Caco-2 (cell line): ENCODE results near the gene ALG14. TPM values are rescaled to one million over a fixed set of nuclear protein-coding genes. Genes with fewer than 3 reads are reported as not detected.

Experiments
- BruUV-seq: library from RNA; stranded (reverse); fragments of 400-500 nt; replicated peaks from 2 replicates; lab custom pipeline; 2021; lab: Mats Ljungman, UMichigan
- CTCF ChIA-PET: fragments of 300-600 bp; sonication (Branson Sonifier 250); formaldehyde crosslinking; loops from one replicate; lab custom pipeline; 2022; ENCODE audit warnings: antibody characterized with exemption; lab: Charles Lee
- POLR2A ChIA-PET: fragments of 300-600 bp; sonication (Branson Sonifier 250); formaldehyde crosslinking; loops from one replicate; lab custom pipeline; 2022; ENCODE audit warnings: antibody characterized with exemption; lab: Charles Lee
- DNase-seq, 2 experiments: peaks; one replicate each; pipeline versions ENCODE4 v3.0.0 to v3.0.0-alpha.2; 2020 to 2022
- H3K27me3 ChIP-seq: replicated peaks from 2 replicates; pipeline ENCODE4 v1.6.0; 2011; ENCODE audit warnings: low read length; ENCODE audit not compliant: control insufficient read depth, insufficient read depth
- H3K36me3 ChIP-seq: 2 replicates; pipeline ENCODE4 v1.5.1; 2011; ENCODE audit warnings: low read length; ENCODE audit not compliant: control insufficient read depth, insufficient read depth
- H3K4me1 ChIP-seq: fragments of 250-450 bp; sonication (Bioruptor Pico); 2 replicates; pipeline ENCODE4 v1.5.1; 2020; ENCODE audit warnings: mild to moderate bottlenecking
- H3K4me3 ChIP-seq: 2 replicates; pipeline ENCODE4 v1.5.1; 2011; ENCODE audit warnings: low read depth, mild to moderate bottlenecking, control low read depth, low read length
- H3K9me3 ChIP-seq: fragments of 250-450 bp; sonication (Bioruptor Pico); 2 replicates; pipeline ENCODE4 v1.5.1; 2020; ENCODE audit warnings: mild to moderate bottlenecking, moderate library complexity
- H3K27ac Mint-ChIP-seq: one replicate; pipeline ENCODE4 v1.8.0; 2022; ENCODE audit warnings: mixed read lengths; ENCODE audit not compliant: unreplicated experiment
- H3K27me3 Mint-ChIP-seq: one replicate; pipeline ENCODE4 v1.8.0; 2022; ENCODE audit warnings: mixed read lengths; ENCODE audit not compliant: insufficient read depth, unreplicated experiment
- H3K36me3 Mint-ChIP-seq: one replicate; pipeline ENCODE4 v1.8.0; 2022; ENCODE audit warnings: mild to moderate bottlenecking, mixed read lengths; ENCODE audit not compliant: insufficient read depth, unreplicated experiment
- H3K4me1 Mint-ChIP-seq: one replicate; pipeline ENCODE4 v1.8.0; 2022; ENCODE audit warnings: low read depth, mixed read lengths; ENCODE audit not compliant: unreplicated experiment
- H3K4me3 Mint-ChIP-seq: one replicate; pipeline ENCODE4 v1.8.0; 2022; ENCODE audit warnings: mild to moderate bottlenecking, moderate library complexity, mixed read lengths; ENCODE audit not compliant: unreplicated experiment
- H3K9me3 Mint-ChIP-seq: one replicate; pipeline ENCODE4 v1.8.0; 2022; ENCODE audit warnings: mixed read lengths; ENCODE audit not compliant: unreplicated experiment
- intact Hi-C: fragments of 100-400 bp; cut with micrococcal nuclease; formaldehyde crosslinking; loops from one replicate; pipeline ENCODE4 v1.10.0; 2022; ENCODE audit not compliant: unreplicated experiment
- total RNA-seq: library from RNA; stranded (reverse); gene quantifications from 2 replicates; pipeline ENCODE4 v1.2.3, GENCODE V29; 2022
- TF ChIP-seq, protein P1 (sequence below), 2 experiments: fragments of 200-600 bp in 1 of 2; IDR thresholded peaks; 1 replicate in 1 of 2; 2 replicates in 1 of 2; pipeline versions ENCODE4 v1.5.1 to v1.8.0; 2011 to 2022; ENCODE audit warnings: antibody characterized with exemption in 1 of 2, control low read depth in 1 of 2, inconsistent platforms in 1 of 2, low read depth in 1 of 2, low read length in 1 of 2, mild to moderate bottlenecking in 1 of 2, moderate library complexity in 1 of 2; ENCODE audit not compliant: insufficient read depth in 1 of 2, severe bottlenecking in 1 of 2, unreplicated experiment in 1 of 2

Gene ALG14
- total RNA-seq, 1 experiment from 2014 or later = 4.5 TPM

DNA sequence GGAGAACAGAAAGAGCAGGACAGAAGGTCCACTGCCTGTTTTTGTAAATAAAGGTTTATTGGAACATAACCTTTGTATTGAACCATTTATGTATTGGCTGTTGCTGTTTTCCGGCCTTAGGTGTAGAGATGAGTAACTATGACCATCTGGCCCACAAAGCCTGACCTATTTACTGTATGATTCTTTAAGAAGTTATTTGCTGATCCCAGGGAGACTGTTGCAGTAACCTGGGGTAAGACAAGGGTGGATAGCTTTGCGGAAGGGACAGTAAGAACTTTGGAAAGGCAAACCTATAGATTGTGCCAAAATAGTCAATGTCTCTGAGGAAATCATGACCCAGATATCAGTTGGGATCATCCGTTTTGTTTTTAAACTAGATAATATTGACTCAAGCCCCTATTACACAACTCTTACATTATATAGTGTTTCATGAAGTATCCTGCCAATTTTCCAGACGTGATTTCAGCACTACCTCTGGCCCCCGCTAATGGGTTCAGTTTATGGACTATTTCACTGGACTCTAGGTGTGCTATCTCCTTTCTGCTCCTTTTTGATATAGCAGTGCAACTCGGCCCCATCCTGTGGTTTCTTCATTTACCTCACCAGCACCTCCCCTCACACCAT is 23.6 kb upstream of the ALG14 start:
- Mint-ChIP-seq H3K36me3 (no peaks in the 10 kb centered on the region), H3K4me1 (peaks cover 13% of the 10 kb centered on the region), H3K9me3 (no peaks in the 10 kb centered on the region), H3K27ac (no peak overlapping the region), H3K27me3 (no peaks in the 10 kb centered on the region), H3K4me3 (no peak overlapping the region)
- no peak overlapping the region for H3K4me3 ChIP-seq
- H3K36me3 ChIP-seq = no peaks in the 10 kb centered on the region
- no peak for DNase-seq
- POLR2A ChIA-PET = interaction anchor here (0.7 kb wide), 1 partner anchor 113 kb away, joined by 3 read pairs; no protein-coding TSS in a partner anchor
- intact Hi-C loops = no loop called here
- BruUV-seq = no TSS peak
- TF ChIP-seq, protein P1, sequence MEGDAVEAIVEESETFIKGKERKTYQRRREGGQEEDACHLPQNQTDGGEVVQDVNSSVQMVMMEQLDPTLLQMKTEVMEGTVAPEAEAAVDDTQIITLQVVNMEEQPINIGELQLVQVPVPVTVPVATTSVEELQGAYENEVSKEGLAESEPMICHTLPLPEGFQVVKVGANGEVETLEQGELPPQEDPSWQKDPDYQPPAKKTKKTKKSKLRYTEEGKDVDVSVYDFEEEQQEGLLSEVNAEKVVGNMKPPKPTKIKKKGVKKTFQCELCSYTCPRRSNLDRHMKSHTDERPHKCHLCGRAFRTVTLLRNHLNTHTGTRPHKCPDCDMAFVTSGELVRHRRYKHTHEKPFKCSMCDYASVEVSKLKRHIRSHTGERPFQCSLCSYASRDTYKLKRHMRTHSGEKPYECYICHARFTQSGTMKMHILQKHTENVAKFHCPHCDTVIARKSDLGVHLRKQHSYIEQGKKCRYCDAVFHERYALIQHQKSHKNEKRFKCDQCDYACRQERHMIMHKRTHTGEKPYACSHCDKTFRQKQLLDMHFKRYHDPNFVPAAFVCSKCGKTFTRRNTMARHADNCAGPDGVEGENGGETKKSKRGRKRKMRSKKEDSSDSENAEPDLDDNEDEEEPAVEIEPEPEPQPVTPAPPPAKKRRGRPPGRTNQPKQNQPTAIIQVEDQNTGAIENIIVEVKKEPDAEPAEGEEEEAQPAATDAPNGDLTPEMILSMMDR (IDR thresholded peaks at IDR 0.05; ENCODE audit: insufficient read depth in 1 of 2, low read depth in 1 of 2, low read length in 1 of 2, severe bottlenecking in 1 of 2, unreplicated experiment in 1 of 2) = no peak
- CTCF ChIA-PET = no interaction called here
- no peaks in the 10 kb centered on the region for H3K4me1 ChIP-seq
- no peaks in the 10 kb centered on the region for H3K9me3 ChIP-seq
- H3K27me3 ChIP-seq = no peaks in the 10 kb centered on the region

DNA sequence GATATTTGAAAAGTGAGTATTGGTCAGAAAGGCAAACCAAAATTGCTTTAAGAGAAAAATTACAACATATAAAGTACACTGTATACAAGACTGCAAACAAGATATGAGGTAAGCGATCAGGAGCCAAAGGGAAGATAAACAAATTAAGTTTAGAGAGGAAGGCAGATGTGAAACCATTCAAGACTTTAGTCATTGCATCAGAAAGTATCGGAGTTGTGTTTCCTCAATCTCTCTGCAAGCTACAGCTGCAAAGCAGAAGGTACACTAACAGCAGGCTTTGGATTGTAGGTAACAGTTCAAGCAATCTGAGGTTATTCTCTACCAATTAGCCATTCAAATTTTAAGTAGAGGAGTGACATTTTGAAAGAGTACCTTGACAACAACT is 23.1 kb upstream of the ALG14 start:
- CTCF ChIA-PET = no interaction called here
- Mint-ChIP-seq H3K27ac (no peak overlapping the region), H3K4me3 (no peak overlapping the region), H3K4me1 (peaks cover 13% of the 10 kb centered on the region), H3K36me3 (no peaks in the 10 kb centered on the region), H3K27me3 (no peaks in the 10 kb centered on the region), H3K9me3 (no peaks in the 10 kb centered on the region)
- Histone ChIP-seq H3K9me3 (no peaks in the 10 kb centered on the region), H3K4me1 (no peaks in the 10 kb centered on the region), H3K27me3 (no peaks in the 10 kb centered on the region), H3K36me3 (no peaks in the 10 kb centered on the region), H3K4me3 (no peak overlapping the region)
- POLR2A ChIA-PET = interaction anchor here (0.7 kb wide), 1 partner anchor 114 kb away, joined by 3 read pairs; no protein-coding TSS in a partner anchor
- no peak for DNase-seq
- intact Hi-C loops = no loop called here
- TF ChIP-seq, protein P1 (IDR thresholded peaks at IDR 0.05; ENCODE audit: insufficient read depth in 1 of 2, low read depth in 1 of 2, low read length in 1 of 2, severe bottlenecking in 1 of 2, unreplicated experiment in 1 of 2) = no peak
- no TSS peak for BruUV-seq

DNA sequence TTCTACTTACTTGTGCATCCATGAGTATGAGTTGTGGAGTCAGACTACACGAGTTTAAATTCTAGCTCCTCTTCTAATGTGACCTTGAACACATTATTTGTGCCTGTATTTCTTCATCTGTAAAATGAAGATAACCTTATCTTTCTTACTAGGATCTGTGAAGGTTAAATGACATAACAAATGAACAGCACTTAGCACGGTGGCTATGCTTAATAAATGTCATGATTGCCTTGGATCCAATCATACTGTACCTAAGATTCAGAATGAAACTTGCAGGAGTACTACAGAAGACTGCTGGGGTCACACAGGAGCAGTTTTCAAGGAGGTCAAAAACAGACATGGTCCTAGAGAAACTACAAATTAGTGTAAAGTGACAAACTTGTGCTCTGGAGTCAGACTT is 22.2 kb upstream of the ALG14 start:
- ChIA-PET CTCF (no interaction called here), POLR2A (no interaction called here)
- no peaks in the 10 kb centered on the region for H3K27me3 ChIP-seq
- no peaks in the 10 kb centered on the region for H3K36me3 Mint-ChIP-seq
- H3K9me3 Mint-ChIP-seq = no peaks in the 10 kb centered on the region
- H3K4me1 Mint-ChIP-seq = peaks cover 13% of the 10 kb centered on the region
- H3K36me3 ChIP-seq = no peaks in the 10 kb centered on the region
- H3K27ac Mint-ChIP-seq = no peak overlapping the region
- intact Hi-C loops = no loop called here
- H3K4me1 ChIP-seq = no peaks in the 10 kb centered on the region
- TF ChIP-seq, protein P1 (IDR thresholded peaks at IDR 0.05; ENCODE audit: insufficient read depth in 1 of 2, low read depth in 1 of 2, low read length in 1 of 2, severe bottlenecking in 1 of 2, unreplicated experiment in 1 of 2) = no peak
- no peak overlapping the region for H3K4me3 Mint-ChIP-seq
- H3K27me3 Mint-ChIP-seq = no peaks in the 10 kb centered on the region
- H3K9me3 ChIP-seq = no peaks in the 10 kb centered on the region
- no peak for DNase-seq
- no TSS peak for BruUV-seq
- H3K4me3 ChIP-seq = no peak overlapping the region
